Nephron (organoid): ENCODE measurements around the gene SLC52A3.

ENCODE experiments used
- H3K27ac Mint-ChIP-seq, 3 experiments: 2 replicates each; pipeline ENCODE4 v1.8.0; 2020; ENCODE audit warnings: mixed read lengths in 3 of 3, mild to moderate bottlenecking in 2 of 3, moderate library complexity in 1 of 3
- H3K27me3 Mint-ChIP-seq: 2 replicates; pipeline ENCODE4 v1.8.0; 2021; ENCODE audit warnings: low read depth, mild to moderate bottlenecking, moderate library complexity, mixed read lengths
- H3K36me3 Mint-ChIP-seq: 2 replicates; pipeline ENCODE4 v1.8.0; 2020; ENCODE audit warnings: low read depth, mixed read lengths
- H3K4me1 Mint-ChIP-seq: 2 replicates; pipeline ENCODE4 v1.8.0; 2020; ENCODE audit warnings: mixed read lengths
- H3K4me3 Mint-ChIP-seq, 3 experiments: 2 replicates each; pipeline ENCODE4 v1.8.0; 2020; ENCODE audit warnings: mild to moderate bottlenecking in 3 of 3, mixed read lengths in 3 of 3, moderate library complexity in 2 of 3
- H3K9me3 Mint-ChIP-seq: 2 replicates; pipeline ENCODE4 v1.8.0; 2020; ENCODE audit warnings: mixed read lengths
- TF ChIP-seq, protein P1 (sequence below), 3 experiments: fragments of 200-600 bp; sonication (generic); IDR thresholded peaks; one replicate each; pipeline ENCODE4 v1.5.0; 2021; ENCODE audit warnings: antibody characterized with exemption in 3 of 3; ENCODE audit not compliant: unreplicated experiment in 3 of 3

The SLC52A3 gene

DNA sequence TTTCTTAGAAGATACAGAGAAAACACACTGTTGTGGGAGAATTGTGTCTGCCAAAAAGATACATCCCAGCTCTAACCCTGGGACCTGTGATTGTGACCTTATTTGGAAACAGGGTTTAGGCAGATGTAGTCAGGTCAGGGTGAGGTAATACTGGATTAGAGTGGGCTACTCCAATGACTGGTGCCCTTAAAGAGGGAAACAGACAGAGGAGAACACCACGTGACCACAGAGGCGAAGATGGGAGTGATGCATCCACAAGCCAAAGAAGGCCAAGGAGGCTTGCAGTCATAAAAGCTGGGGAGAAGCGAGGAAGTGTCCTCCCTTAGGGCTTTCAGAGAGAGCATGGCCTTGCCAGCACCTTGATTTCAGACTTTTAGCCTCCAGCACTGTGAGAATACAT, 35.6 kb downstream of the SLC52A3 start:
- Mint-ChIP-seq H3K4me3 (no peak overlapping the region), H3K9me3 (no peaks in the 10 kb centered on the region), H3K27me3 (peaks cover 22% of the 10 kb centered on the region), H3K36me3 (no peaks in the 10 kb centered on the region), H3K4me1 (peaks cover 7% of the 10 kb centered on the region), H3K27ac (no peak overlapping the region)
- TF ChIP-seq, protein P1, sequence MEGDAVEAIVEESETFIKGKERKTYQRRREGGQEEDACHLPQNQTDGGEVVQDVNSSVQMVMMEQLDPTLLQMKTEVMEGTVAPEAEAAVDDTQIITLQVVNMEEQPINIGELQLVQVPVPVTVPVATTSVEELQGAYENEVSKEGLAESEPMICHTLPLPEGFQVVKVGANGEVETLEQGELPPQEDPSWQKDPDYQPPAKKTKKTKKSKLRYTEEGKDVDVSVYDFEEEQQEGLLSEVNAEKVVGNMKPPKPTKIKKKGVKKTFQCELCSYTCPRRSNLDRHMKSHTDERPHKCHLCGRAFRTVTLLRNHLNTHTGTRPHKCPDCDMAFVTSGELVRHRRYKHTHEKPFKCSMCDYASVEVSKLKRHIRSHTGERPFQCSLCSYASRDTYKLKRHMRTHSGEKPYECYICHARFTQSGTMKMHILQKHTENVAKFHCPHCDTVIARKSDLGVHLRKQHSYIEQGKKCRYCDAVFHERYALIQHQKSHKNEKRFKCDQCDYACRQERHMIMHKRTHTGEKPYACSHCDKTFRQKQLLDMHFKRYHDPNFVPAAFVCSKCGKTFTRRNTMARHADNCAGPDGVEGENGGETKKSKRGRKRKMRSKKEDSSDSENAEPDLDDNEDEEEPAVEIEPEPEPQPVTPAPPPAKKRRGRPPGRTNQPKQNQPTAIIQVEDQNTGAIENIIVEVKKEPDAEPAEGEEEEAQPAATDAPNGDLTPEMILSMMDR (IDR thresholded peaks at IDR 0.05; ENCODE audit: unreplicated experiment in 3 of 3): no peak

DNA sequence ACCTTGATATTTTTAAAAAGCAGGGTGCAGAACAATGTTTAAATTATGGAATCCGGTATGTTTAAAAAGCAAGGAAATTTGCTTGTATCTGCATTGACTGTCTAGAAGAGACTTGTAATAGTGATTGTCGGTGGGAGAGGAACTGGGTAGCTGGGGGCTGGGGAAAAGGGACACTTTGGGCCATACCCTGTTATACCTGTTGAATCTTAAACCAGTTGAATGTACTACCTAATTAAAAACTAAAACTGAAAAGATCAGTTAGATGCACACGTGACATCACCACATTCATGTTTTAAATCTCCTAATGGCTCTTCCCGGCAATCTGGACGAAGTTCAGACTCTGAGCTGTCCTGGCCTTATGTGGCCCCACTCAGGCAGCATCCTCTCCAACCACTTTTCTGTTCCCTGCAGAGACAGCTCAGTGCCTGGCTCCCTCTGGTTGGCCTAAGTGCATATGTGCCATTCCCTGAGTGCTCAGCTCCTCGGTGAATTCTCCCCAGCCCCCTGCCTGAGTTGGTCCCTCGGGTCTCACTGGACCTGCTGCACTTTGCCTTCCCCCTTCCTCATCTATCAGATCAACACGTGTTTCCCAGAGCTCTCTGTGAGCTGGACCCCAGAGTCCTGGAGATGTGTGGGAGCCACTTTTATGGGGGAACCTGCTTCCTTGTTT, 36.3 kb downstream of the SLC52A3 start:
- peaks cover 22% of the 10 kb centered on the region for H3K27me3 Mint-ChIP-seq
- TF ChIP-seq, protein P1 (IDR thresholded peaks at IDR 0.05; ENCODE audit: unreplicated experiment in 3 of 3): no peak
- H3K4me3 Mint-ChIP-seq: no peak overlapping the region
- H3K9me3 Mint-ChIP-seq: no peaks in the 10 kb centered on the region
- no peak overlapping the region for H3K27ac Mint-ChIP-seq
- H3K36me3 Mint-ChIP-seq: no peaks in the 10 kb centered on the region
- peaks cover 7% of the 10 kb centered on the region for H3K4me1 Mint-ChIP-seq

DNA sequence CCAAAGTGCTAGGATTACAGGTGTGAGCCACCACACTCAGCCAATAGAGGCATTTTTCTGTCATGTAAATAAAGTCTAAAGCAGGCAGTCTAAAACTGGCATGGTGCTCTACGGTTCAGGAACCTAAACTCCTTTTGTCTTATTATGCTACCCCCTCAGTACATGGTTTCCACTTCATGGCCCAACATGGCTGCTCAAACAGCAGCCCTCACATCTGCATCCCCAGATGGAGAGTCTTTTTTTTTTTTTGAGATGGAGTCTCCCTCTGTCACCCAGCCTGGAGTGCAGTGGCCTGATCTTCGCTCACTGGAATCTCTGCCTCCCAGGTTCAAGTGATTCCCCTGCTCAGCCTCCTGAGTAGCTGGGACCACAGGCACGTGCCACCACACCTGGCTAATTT, 38.3 kb downstream of the SLC52A3 start:
- no peak overlapping the region for H3K27ac Mint-ChIP-seq
- peaks cover 41% of the 10 kb centered on the region for H3K27me3 Mint-ChIP-seq
- peak overlapping the region in 1 of 3 experiments; percentile 23 for H3K4me3 Mint-ChIP-seq
- TF ChIP-seq, protein P1 (IDR thresholded peaks at IDR 0.05; ENCODE audit: unreplicated experiment in 3 of 3): no peak
- H3K9me3 Mint-ChIP-seq: no peaks in the 10 kb centered on the region
- H3K36me3 Mint-ChIP-seq: no peaks in the 10 kb centered on the region
- peaks cover 7% of the 10 kb centered on the region for H3K4me1 Mint-ChIP-seq

DNA sequence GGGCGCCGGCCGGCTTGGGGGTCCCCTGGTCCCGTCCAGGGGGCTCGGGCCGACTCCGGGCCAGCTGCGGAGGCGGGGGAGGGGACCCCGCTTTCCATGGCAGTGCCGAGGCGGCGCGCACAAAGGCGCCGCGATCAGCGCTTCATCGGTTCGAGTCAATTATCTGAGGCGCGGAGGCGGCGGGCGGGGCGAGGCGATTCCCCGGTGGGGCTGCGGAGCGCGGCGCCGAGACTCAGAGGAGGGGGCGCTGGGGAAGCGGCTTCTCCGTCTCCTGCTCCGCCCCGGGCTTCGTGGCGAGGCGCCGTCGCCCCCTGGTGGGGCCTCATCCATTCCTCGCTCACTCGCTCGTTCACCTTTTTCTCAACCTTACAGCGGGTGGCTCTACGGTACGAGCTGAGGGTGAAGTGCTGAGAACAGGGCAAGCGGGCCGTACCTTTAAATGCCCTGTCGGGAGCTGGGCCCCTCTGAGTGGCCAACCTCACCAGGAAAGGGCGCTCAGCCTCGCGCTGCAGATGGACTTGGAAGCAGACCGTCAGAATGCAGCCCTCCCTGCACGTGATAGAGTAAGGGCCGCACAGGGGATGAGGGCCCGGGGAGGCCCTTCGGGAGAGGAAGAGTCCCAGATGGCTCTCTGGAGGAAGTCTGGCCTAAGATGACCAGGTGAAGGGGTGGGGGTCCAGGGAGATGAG, 39.9 kb downstream of the SLC52A3 start:
- peaks cover 7% of the 10 kb centered on the region for H3K4me1 Mint-ChIP-seq
- H3K27ac Mint-ChIP-seq: no peak overlapping the region
- peak overlapping the region; percentile 62 to 75 (median 73) for H3K4me3 Mint-ChIP-seq
- TF ChIP-seq, protein P1 (IDR thresholded peaks at IDR 0.05; ENCODE audit: unreplicated experiment in 3 of 3): peak; percentile 65 to 91 (median 83)
- no peaks in the 10 kb centered on the region for H3K9me3 Mint-ChIP-seq
- peaks cover 47% of the 10 kb centered on the region for H3K27me3 Mint-ChIP-seq
- H3K36me3 Mint-ChIP-seq: no peaks in the 10 kb centered on the region

DNA sequence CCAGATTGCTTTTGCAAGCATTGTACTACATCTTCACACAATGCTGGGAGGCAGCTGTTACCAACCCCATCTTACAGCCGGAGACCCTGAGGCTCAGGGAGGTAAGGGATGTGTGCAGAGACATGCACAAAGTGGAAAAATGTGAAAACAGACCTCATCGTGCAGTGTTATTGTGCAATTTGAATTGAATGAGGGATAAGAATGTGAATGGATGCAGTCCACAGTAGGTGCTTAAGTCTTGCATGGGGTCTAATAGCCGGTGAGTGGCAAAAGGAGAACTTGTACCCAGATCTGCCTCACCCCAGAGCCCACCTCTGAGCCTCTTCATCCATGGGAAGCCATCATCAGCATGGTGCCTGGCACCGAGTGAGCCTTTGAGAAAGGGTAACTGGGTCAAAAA, 42.1 kb downstream of the SLC52A3 start:
- Mint-ChIP-seq H3K27ac (no peak overlapping the region), H3K4me1 (no peaks in the 10 kb centered on the region), H3K36me3 (no peaks in the 10 kb centered on the region), H3K4me3 (peak overlapping the region; percentile 37 to 46 (median 43)), H3K9me3 (no peaks in the 10 kb centered on the region), H3K27me3 (peaks cover 47% of the 10 kb centered on the region)
- TF ChIP-seq, protein P1 (IDR thresholded peaks at IDR 0.05; ENCODE audit: unreplicated experiment in 3 of 3): no peak
